ENCODE data around the gene CEP43. TPM values are rescaled to one million over a fixed set of nuclear protein-coding genes. Genes with fewer than 3 reads are reported as not detected.

CEP43 gene
- total RNA-seq, 1 experiment from 2014 or later: 18.5 TPM

- Histone ChIP-seq H3K9me2 (replicated peaks; ENCODE audit: insufficient read depth, low read length) (no peaks in the 10 kb centered on the region), H3K27me3 (ENCODE audit: low read length) (no peaks in the 10 kb centered on the region), H3K27ac (ENCODE audit: low read length) (no peak overlapping the region), H3K9ac (ENCODE audit: low read length) (no peak overlapping the region), H3K4me2 (ENCODE audit: low read depth, low read length, poor library complexity, severe bottlenecking) (peak overlapping the region; percentile 99), H3K79me2 (ENCODE audit: low read length) (peaks cover 29% of the 10 kb centered on the region), H3K4me3 (ENCODE audit: low read length) (no peak overlapping the region), H3K9me3 (ENCODE audit: low read length) (no peaks in the 10 kb centered on the region), H3K36me3 (ENCODE audit: insufficient read depth, low read length) (peaks cover 3% of the 10 kb centered on the region; the same call in 1 of the 2 replicates), H4K20me1 (ENCODE audit: insufficient read depth, low read depth, low read length) (no peaks in the 10 kb centered on the region), H2AFZ (ENCODE audit: low read length) (no peak overlapping the region), H3K4me1 (ENCODE audit: low read length) (peaks cover 68% of the 10 kb centered on the region)
- DNase-seq: no peak
Observed at GRCh38 chr6:166954118-166954713, 45.0 kb upstream of the CEP43 start.

GRCh38 chr6:166955121-166955864, 43.9 kb upstream of the CEP43 start:
- Histone ChIP-seq H3K27me3 (ENCODE audit: low read length) (no peaks in the 10 kb centered on the region), H3K4me1 (ENCODE audit: low read length) (peaks cover 62% of the 10 kb centered on the region), H4K20me1 (ENCODE audit: insufficient read depth, low read depth, low read length) (no peaks in the 10 kb centered on the region), H3K4me3 (ENCODE audit: low read length) (peak overlapping the region; percentile 93), H3K9me3 (ENCODE audit: low read length) (no peaks in the 10 kb centered on the region), H3K9me2 (replicated peaks; ENCODE audit: insufficient read depth, low read length) (no peaks in the 10 kb centered on the region), H3K4me2 (ENCODE audit: low read depth, low read length, poor library complexity, severe bottlenecking) (peak overlapping the region; percentile 99), H2AFZ (ENCODE audit: low read length) (peak overlapping the region; percentile 57; the same call in 1 of the 2 replicates), H3K36me3 (ENCODE audit: insufficient read depth, low read length) (peaks cover 3% of the 10 kb centered on the region; the same call in 1 of the 2 replicates), H3K9ac (ENCODE audit: low read length) (peak overlapping the region; percentile 89), H3K79me2 (ENCODE audit: low read length) (peaks cover 22% of the 10 kb centered on the region), H3K27ac (ENCODE audit: low read length) (peak overlapping the region; percentile 64)
- peak; percentile 89 for DNase-seq

GRCh38 chr6:166955865-166956443, 43.2 kb upstream of the CEP43 start:
- Histone ChIP-seq H3K4me3 (ENCODE audit: low read length) (peak overlapping the region; percentile 93), H3K4me2 (ENCODE audit: low read depth, low read length, poor library complexity, severe bottlenecking) (peak overlapping the region; percentile 99), H3K9me2 (replicated peaks; ENCODE audit: insufficient read depth, low read length) (no peaks in the 10 kb centered on the region), H3K4me1 (ENCODE audit: low read length) (peaks cover 55% of the 10 kb centered on the region), H2AFZ (ENCODE audit: low read length) (peak overlapping the region; percentile 57; the same call in 1 of the 2 replicates), H4K20me1 (ENCODE audit: insufficient read depth, low read depth, low read length) (no peaks in the 10 kb centered on the region), H3K27me3 (ENCODE audit: low read length) (no peaks in the 10 kb centered on the region), H3K27ac (ENCODE audit: low read length) (peak overlapping the region; percentile 64), H3K36me3 (ENCODE audit: insufficient read depth, low read length) (no peaks in the 10 kb centered on the region), H3K79me2 (ENCODE audit: low read length) (peaks cover 18% of the 10 kb centered on the region), H3K9me3 (ENCODE audit: low read length) (no peaks in the 10 kb centered on the region), H3K9ac (ENCODE audit: low read length) (peak overlapping the region; percentile 89)
- peak; percentile 75 for DNase-seq

GRCh38 chr6:166956444-166957086, 42.6 kb upstream of the CEP43 start, which contains the start of gene RNASET2:
Gene RNASET2, minus strand, starts transcription at chr6:166956550. Its CDS starts 368 bp downstream, at chr6:166956182.
- H3K27me3 ChIP-seq (ENCODE audit: low read length): no peaks in the 10 kb centered on the region
- no peaks in the 10 kb centered on the region for H4K20me1 ChIP-seq (ENCODE audit: insufficient read depth, low read depth, low read length)
- H3K9me3 ChIP-seq (ENCODE audit: low read length): no peaks in the 10 kb centered on the region
- peak within 1 kb of the TSS; percentile 89 for H3K9ac ChIP-seq (ENCODE audit: low read length)
- peak within 1 kb of the TSS; percentile 93 for H3K4me3 ChIP-seq (ENCODE audit: low read length)
- peak within 1 kb of the TSS; percentile 78 for H2AFZ ChIP-seq (ENCODE audit: low read length)
- H3K9me2 ChIP-seq (replicated peaks; ENCODE audit: insufficient read depth, low read length): no peaks in the 10 kb centered on the region
- H3K27ac ChIP-seq (ENCODE audit: low read length): peak within 1 kb of the TSS; percentile 64
- no peaks in the 10 kb centered on the region for H3K36me3 ChIP-seq (ENCODE audit: insufficient read depth, low read length)
- DNase-seq: peak; percentile 97
- peaks cover 18% of the 10 kb centered on the region for H3K79me2 ChIP-seq (ENCODE audit: low read length)
- peaks cover 50% of the 10 kb centered on the region for H3K4me1 ChIP-seq (ENCODE audit: low read length)
- H3K4me2 ChIP-seq (ENCODE audit: low read depth, low read length, poor library complexity, severe bottlenecking): peak within 1 kb of the TSS; percentile 99

- H3K4me1 ChIP-seq (ENCODE audit: low read length): peaks cover 43% of the 10 kb centered on the region
- peaks cover 18% of the 10 kb centered on the region for H3K79me2 ChIP-seq (ENCODE audit: low read length)
- H4K20me1 ChIP-seq (ENCODE audit: insufficient read depth, low read depth, low read length): no peaks in the 10 kb centered on the region
- H3K36me3 ChIP-seq (ENCODE audit: insufficient read depth, low read length): no peaks in the 10 kb centered on the region
- H3K4me3 ChIP-seq (ENCODE audit: low read length): peak overlapping the region; percentile 93
- peak overlapping the region; percentile 99 for H3K4me2 ChIP-seq (ENCODE audit: low read depth, low read length, poor library complexity, severe bottlenecking)
- H3K9ac ChIP-seq (ENCODE audit: low read length): peak overlapping the region; percentile 89
- H3K27me3 ChIP-seq (ENCODE audit: low read length): no peaks in the 10 kb centered on the region
- peak; percentile 69 for DNase-seq
- peak overlapping the region; percentile 78 for H2AFZ ChIP-seq (ENCODE audit: low read length)
- H3K27ac ChIP-seq (ENCODE audit: low read length): 0 out of 2 replicates have a peak overlapping the region, but pooled peaks have one; percentile 33
- no peaks in the 10 kb centered on the region for H3K9me3 ChIP-seq (ENCODE audit: low read length)
- H3K9me2 ChIP-seq (replicated peaks; ENCODE audit: insufficient read depth, low read length): no peaks in the 10 kb centered on the region
Observed at GRCh38 chr6:166957087-166957804, 42.0 kb upstream of the CEP43 start.

- no peak overlapping the region; the same call in 1 of the 2 replicates for H2AFZ ChIP-seq (ENCODE audit: low read length)
- H4K20me1 ChIP-seq (ENCODE audit: insufficient read depth, low read depth, low read length): no peaks in the 10 kb centered on the region
- no peaks in the 10 kb centered on the region for H3K9me3 ChIP-seq (ENCODE audit: low read length)
- no peak overlapping the region for H3K27ac ChIP-seq (ENCODE audit: low read length)
- H3K9ac ChIP-seq (ENCODE audit: low read length): peak overlapping the region; percentile 89
- no peaks in the 10 kb centered on the region for H3K36me3 ChIP-seq (ENCODE audit: insufficient read depth, low read length)
- DNase-seq: no peak
- no peaks in the 10 kb centered on the region for H3K27me3 ChIP-seq (ENCODE audit: low read length)
- H3K4me2 ChIP-seq (ENCODE audit: low read depth, low read length, poor library complexity, severe bottlenecking): peak overlapping the region; percentile 99
- peak overlapping the region; percentile 93; the same call in 1 of the 2 replicates for H3K4me3 ChIP-seq (ENCODE audit: low read length)
- peaks cover 18% of the 10 kb centered on the region for H3K79me2 ChIP-seq (ENCODE audit: low read length)
- no peaks in the 10 kb centered on the region for H3K9me2 ChIP-seq (replicated peaks; ENCODE audit: insufficient read depth, low read length)
- peaks cover 43% of the 10 kb centered on the region for H3K4me1 ChIP-seq (ENCODE audit: low read length)
Observed at GRCh38 chr6:166957805-166958076, 41.5 kb upstream of the CEP43 start.

- H3K4me3 ChIP-seq (ENCODE audit: low read length): no peak overlapping the region
- DNase-seq: no peak
- no peaks in the 10 kb centered on the region for H3K36me3 ChIP-seq (ENCODE audit: insufficient read depth, low read length)
- peaks cover 13% of the 10 kb centered on the region for H3K79me2 ChIP-seq (ENCODE audit: low read length)
- no peak overlapping the region for H3K9ac ChIP-seq (ENCODE audit: low read length)
- H3K27me3 ChIP-seq (ENCODE audit: low read length): no peaks in the 10 kb centered on the region
- no peaks in the 10 kb centered on the region for H4K20me1 ChIP-seq (ENCODE audit: insufficient read depth, low read depth, low read length)
- H3K9me2 ChIP-seq (replicated peaks; ENCODE audit: insufficient read depth, low read length): no peaks in the 10 kb centered on the region
- peaks cover 42% of the 10 kb centered on the region for H3K4me1 ChIP-seq (ENCODE audit: low read length)
- no peak overlapping the region for H2AFZ ChIP-seq (ENCODE audit: low read length)
- no peaks in the 10 kb centered on the region for H3K9me3 ChIP-seq (ENCODE audit: low read length)
- no peak overlapping the region for H3K4me2 ChIP-seq (ENCODE audit: low read depth, low read length, poor library complexity, severe bottlenecking)
- H3K27ac ChIP-seq (ENCODE audit: low read length): no peak overlapping the region
Observed at GRCh38 chr6:166958926-166959861, 40.0 kb upstream of the CEP43 start.
